Activated T-helper 1 cell treated with Interleukin-2 at 50 U/mL for 16 hours (primary cell): ENCODE measurements around the gene NDE1.
"Not testable (repeated sequence)": the region's sequence is repeated elsewhere in the genome, so short reads cannot be mapped to it uniquely, and the experiment has no call there.

Experiments
- DNase-seq: peaks from one replicate; pipeline ENCODE4 v3.0.0-alpha.2; 2020; ENCODE audit warnings: low read depth

The NDE1 gene

GRCh38 chr16:15650019-15650697 lies at the start of gene NDE1:
TSS of gene NDE1 (plus strand) at chr16:15650245. CDS start at chr16:15664779, 14,534 bp downstream.
- DNase-seq: peak; percentile 82

- DNase-seq: no peak
These were observed 48.7 kb upstream of the NDE1 start for GRCh38 chr16:15601212-15601879.

GRCh38 chr16:15602285-15603044 lies 47.6 kb upstream of the NDE1 start:
- no peak for DNase-seq

- no peak for DNase-seq
These were observed 45.3 kb upstream of the NDE1 start for GRCh38 chr16:15604460-15605440.

GRCh38 chr16:15605839-15606517 lies 44.1 kb upstream of the NDE1 start:
- no peak for DNase-seq

GRCh38 chr16:15606518-15607220 lies 43.4 kb upstream of the NDE1 start:
- DNase-seq: no peak

- not testable (repeated sequence) for DNase-seq
These were observed 42.8 kb upstream of the NDE1 start for GRCh38 chr16:15607221-15607699.

- no peak for DNase-seq
These were observed 42.2 kb upstream of the NDE1 start for GRCh38 chr16:15607700-15608396.

GRCh38 chr16:15608398-15609285 lies 41.4 kb upstream of the NDE1 start:
- no peak for DNase-seq

GRCh38 chr16:15609286-15609649 lies 40.8 kb upstream of the NDE1 start:
- DNase-seq: no peak

GRCh38 chr16:15610369-15610871 lies 39.6 kb upstream of the NDE1 start:
- no peak for DNase-seq

GRCh38 chr16:15611610-15612009 lies 38.4 kb upstream of the NDE1 start:
- no peak for DNase-seq

- no peak for DNase-seq
These were observed 36.4 kb upstream of the NDE1 start for GRCh38 chr16:15613676-15614075.

- no peak for DNase-seq
These were observed 34.0 kb upstream of the NDE1 start for GRCh38 chr16:15616012-15616411.

- DNase-seq: no peak
These were observed 33.4 kb upstream of the NDE1 start for GRCh38 chr16:15616475-15617165.

GRCh38 chr16:15617901-15618300 lies 32.1 kb upstream of the NDE1 start:
- DNase-seq: no peak

GRCh38 chr16:15618392-15618791 lies 31.7 kb upstream of the NDE1 start:
- DNase-seq: no peak

- no peak for DNase-seq
These were observed 29.3 kb upstream of the NDE1 start for GRCh38 chr16:15620611-15621195.
